ENCODE results near the gene PPARD. TPM values are rescaled to one million over a fixed set of nuclear protein-coding genes. Genes with fewer than 3 reads are reported as not detected.

The PPARD gene
- total RNA-seq, 1 experiment from 2014 or later, result 38.4 TPM

GRCh38 chr6:35439308-35439707, 97.0 kb downstream of the PPARD start:
- H3K9me3 ChIP-seq (ENCODE audit: control insufficient read depth in 1 of 2, insufficient read depth in 1 of 2, low read depth in 1 of 2, low read length in 2 of 2), result no peaks in the 10 kb centered on the region
- no peak overlapping the region for H3K4me3 ChIP-seq (replicated peaks in 1 of 2; ENCODE audit: low read depth in 1 of 2, low read length in 2 of 2)
- no peak overlapping the region for H3K4me2 ChIP-seq (ENCODE audit: low read length)
- H3K9me2 ChIP-seq (ENCODE audit: insufficient read depth), result no peaks in the 10 kb centered on the region
- ATAC-seq (peak; percentile 68), DNase-seq (ENCODE audit: low read depth, low spot score) (no peak)
- CTCF ChIA-PET, result no interaction called here
- no peaks in the 10 kb centered on the region for H3K27me3 ChIP-seq (ENCODE audit: insufficient read depth, low read length)
- RAD21 ChIA-PET (ENCODE audit: low non-redundant PET in 1 of 2, low total read pairs in 2 of 2, uncharacterized antibody in 2 of 2, unreplicated experiment in 2 of 2), result no interaction called here
- H3K4me1 ChIP-seq (ENCODE audit: control insufficient read depth in 1 of 2, insufficient read depth in 2 of 2, low read length in 2 of 2), result no peaks in the 10 kb centered on the region; a peak in 1 of 4 replicates
- TF ChIP-seq FOSL1 (IDR thresholded peaks at IDR 0.05; ENCODE audit: low read depth) (no peak), REST (IDR thresholded peaks at IDR 0.05; ENCODE audit: low read depth) (no peak), YY1 (IDR thresholded peaks at IDR 0.05; ENCODE audit: extremely low read depth, insufficient replicate concordance, low read depth, low read length) (no peak), SP1 (IDR thresholded peaks at IDR 0.05; ENCODE audit: low read depth) (no peak), RAD21 (IDR thresholded peaks at IDR 0.05; ENCODE audit: low read depth) (no peak), POLR2AphosphoS5 (IDR thresholded peaks at IDR 0.05; ENCODE audit: low read depth, low read length) (no peak), MAX (IDR thresholded peaks at IDR 0.05) (no peak), ZBTB33 (IDR thresholded peaks at IDR 0.05; ENCODE audit: extremely low read depth, insufficient replicate concordance, low read length) (no peak), JUND (IDR thresholded peaks at IDR 0.05) (no peak), ZNF274 (IDR thresholded peaks at IDR 0.05; ENCODE audit: low read depth, low read length) (no peak), ELF1 (IDR thresholded peaks at IDR 0.05; ENCODE audit: borderline replicate concordance, low read depth) (no peak), EGR1 (IDR thresholded peaks at IDR 0.05; ENCODE audit: low read depth) (no peak), EZH2 (IDR thresholded peaks at IDR 0.05) (no peak)
- intact Hi-C loops (cut with micrococcal nuclease), result no loop called here
- no peaks in the 10 kb centered on the region for H3K79me2 ChIP-seq (ENCODE audit: insufficient read depth, low read length)
- H3K27ac ChIP-seq (ENCODE audit: low read depth, low read length), result no peak overlapping the region
- POLR2A ChIA-PET, result no interaction called here
- no peaks in the 10 kb centered on the region for H4K20me1 ChIP-seq (ENCODE audit: insufficient read depth)
- H3K9ac ChIP-seq (ENCODE audit: low read length), result no peak overlapping the region
- H2AFZ ChIP-seq (ENCODE audit: low read depth, low read length, poor library complexity, severe bottlenecking), result no peak overlapping the region
- H3K36me3 ChIP-seq (ENCODE audit: control insufficient read depth in 1 of 2, insufficient read depth in 2 of 2, low read length in 2 of 2), result no peaks in the 10 kb centered on the region
- no TSS peak for BruUV-seq (replicated peaks)
